HG02870 (cell line): ENCODE measurements around the gene SLC5A2.
"Not testable (repeated sequence)": the region's sequence is repeated elsewhere in the genome, so short reads cannot be mapped to it uniquely, and the experiment has no call there.

Source experiments
- ATAC-seq: cut with Tn5 transposase; IDR thresholded peaks from one replicate; pipeline ENCODE4 v1.9.1; 2021; ENCODE audit warnings: mild to moderate bottlenecking, moderate library complexity; ENCODE audit not compliant: unreplicated experiment

The SLC5A2 gene

GRCh38 chr16:31474773-31475738 lies 7.9 kb upstream of the SLC5A2 start:
- no peak for ATAC-seq

- no peak for ATAC-seq
These were observed 7.0 kb upstream of the SLC5A2 start for GRCh38 chr16:31475946-31476302.

- ATAC-seq: peak; percentile 51
These were observed 6.4 kb upstream of the SLC5A2 start for GRCh38 chr16:31476303-31477219.

- no peak for ATAC-seq
These were observed 5.4 kb upstream of the SLC5A2 start for GRCh38 chr16:31477220-31478216.

- no peak for ATAC-seq
These were observed 4.0 kb upstream of the SLC5A2 start for GRCh38 chr16:31478956-31479355.

GRCh38 chr16:31479751-31480150 lies 3.2 kb upstream of the SLC5A2 start:
- ATAC-seq: no peak

GRCh38 chr16:31480851-31481536 lies 1.9 kb upstream of the SLC5A2 start:
- ATAC-seq: no peak

GRCh38 chr16:31484048-31484447 lies 1.1 kb downstream of the SLC5A2 start:
- ATAC-seq: not testable (repeated sequence)

GRCh38 chr16:31484491-31485171 lies 1.7 kb downstream of the SLC5A2 start:
- no peak for ATAC-seq

- no peak for ATAC-seq
These were observed 2.6 kb downstream of the SLC5A2 start for GRCh38 chr16:31485571-31485970.

- ATAC-seq: no peak
These were observed 3.1 kb downstream of the SLC5A2 start for GRCh38 chr16:31486045-31486444.

- no peak for ATAC-seq
These were observed 4.3 kb downstream of the SLC5A2 start for GRCh38 chr16:31487071-31487719.

- ATAC-seq: peak; percentile 76
These were observed 5.0 kb downstream of the SLC5A2 start for GRCh38 chr16:31487720-31488467.

- ATAC-seq: no peak
These were observed 5.8 kb downstream of the SLC5A2 start for GRCh38 chr16:31488468-31489297.

GRCh38 chr16:31489298-31489564 lies 6.3 kb downstream of the SLC5A2 start:
- no peak for ATAC-seq

GRCh38 chr16:31489616-31490584 lies 7.0 kb downstream of the SLC5A2 start:
- ATAC-seq: no peak
